Measurements from ENCODE around the gene IGSF3.
"Not testable (repeated sequence)": the region's sequence is repeated elsewhere in the genome, so short reads cannot be mapped to it uniquely, and the experiment has no call there.

DNA sequence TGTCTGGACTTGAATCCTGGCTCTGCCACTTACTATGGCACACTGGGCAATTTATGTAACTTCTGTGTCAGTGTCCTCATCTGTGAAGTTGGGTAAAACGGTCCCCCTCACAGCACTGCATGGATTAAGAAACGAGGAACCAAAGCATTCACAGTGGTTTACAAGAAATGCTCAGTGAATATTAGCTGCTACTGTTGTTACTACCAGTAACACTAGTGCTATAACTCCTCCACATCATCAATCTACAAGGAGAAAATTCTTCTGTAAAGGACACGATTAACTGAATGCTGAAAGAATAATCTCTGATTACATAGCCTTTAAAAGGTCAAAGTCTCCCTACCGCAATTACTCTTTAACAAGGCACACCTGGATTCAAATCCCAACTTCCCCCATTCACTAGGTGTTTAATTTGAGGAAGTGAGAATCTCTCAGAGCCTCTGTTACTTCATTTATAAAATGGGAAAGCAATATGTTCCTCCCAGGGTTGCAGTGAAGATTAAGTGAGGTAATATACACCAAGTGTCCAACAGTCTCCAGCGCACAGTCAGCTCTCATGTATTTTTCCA is 70.7 kb downstream of the IGSF3 start:
- not testable (repeated sequence) for TF ChIP-seq POLR2AphosphoS5 (IDR thresholded peaks at IDR 0.05)
- TF ChIP-seq, protein P1, sequence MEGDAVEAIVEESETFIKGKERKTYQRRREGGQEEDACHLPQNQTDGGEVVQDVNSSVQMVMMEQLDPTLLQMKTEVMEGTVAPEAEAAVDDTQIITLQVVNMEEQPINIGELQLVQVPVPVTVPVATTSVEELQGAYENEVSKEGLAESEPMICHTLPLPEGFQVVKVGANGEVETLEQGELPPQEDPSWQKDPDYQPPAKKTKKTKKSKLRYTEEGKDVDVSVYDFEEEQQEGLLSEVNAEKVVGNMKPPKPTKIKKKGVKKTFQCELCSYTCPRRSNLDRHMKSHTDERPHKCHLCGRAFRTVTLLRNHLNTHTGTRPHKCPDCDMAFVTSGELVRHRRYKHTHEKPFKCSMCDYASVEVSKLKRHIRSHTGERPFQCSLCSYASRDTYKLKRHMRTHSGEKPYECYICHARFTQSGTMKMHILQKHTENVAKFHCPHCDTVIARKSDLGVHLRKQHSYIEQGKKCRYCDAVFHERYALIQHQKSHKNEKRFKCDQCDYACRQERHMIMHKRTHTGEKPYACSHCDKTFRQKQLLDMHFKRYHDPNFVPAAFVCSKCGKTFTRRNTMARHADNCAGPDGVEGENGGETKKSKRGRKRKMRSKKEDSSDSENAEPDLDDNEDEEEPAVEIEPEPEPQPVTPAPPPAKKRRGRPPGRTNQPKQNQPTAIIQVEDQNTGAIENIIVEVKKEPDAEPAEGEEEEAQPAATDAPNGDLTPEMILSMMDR (IDR thresholded peaks at IDR 0.05): not testable (repeated sequence)

Measured in sigmoid colon (tissue), 4 donors.